Measurements from ENCODE around the gene TBC1D16.

The TBC1D16 gene

DNA sequence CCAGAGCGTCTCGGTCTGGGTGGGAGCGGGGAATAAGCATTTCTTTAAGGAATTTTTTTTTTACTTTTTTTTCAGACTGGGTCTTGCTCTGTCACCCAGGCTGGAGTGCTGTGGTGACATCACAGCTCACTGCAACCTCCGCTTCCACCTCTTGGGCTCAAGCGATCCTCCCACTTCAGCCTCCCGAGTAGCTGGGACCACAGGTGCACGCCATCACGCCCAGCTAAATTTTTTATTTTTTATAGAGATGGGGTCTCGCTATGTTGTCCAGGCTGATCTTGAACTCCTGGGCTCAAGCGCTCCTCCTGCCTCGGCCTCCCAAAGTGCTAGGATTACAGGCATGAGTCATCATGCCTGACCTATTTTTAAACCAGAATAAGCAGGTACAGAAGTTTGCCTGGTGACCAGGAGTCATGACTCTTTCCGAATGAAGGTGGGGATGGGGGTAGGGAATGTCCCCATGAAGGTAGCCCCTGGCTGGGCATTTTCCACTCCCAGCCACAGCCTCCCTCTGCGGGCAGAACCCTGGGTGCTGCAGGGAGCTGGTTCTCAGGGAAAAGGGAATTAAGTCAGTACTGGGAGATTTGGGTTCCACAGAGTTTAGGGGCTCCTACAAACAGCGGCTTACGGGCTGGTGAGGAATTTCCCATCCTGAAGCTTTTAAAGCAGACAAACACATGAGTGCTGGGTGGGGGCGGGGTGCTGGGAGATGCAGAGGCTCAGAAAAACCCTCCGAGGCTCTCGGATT is 48.3 kb downstream of the TBC1D16 start:
- no peak for DNase-seq

- DNase-seq, result no peak
Observed at GRCh38 chr17:79986411-79987186, 49.1 kb downstream of the TBC1D16 start.

DNA sequence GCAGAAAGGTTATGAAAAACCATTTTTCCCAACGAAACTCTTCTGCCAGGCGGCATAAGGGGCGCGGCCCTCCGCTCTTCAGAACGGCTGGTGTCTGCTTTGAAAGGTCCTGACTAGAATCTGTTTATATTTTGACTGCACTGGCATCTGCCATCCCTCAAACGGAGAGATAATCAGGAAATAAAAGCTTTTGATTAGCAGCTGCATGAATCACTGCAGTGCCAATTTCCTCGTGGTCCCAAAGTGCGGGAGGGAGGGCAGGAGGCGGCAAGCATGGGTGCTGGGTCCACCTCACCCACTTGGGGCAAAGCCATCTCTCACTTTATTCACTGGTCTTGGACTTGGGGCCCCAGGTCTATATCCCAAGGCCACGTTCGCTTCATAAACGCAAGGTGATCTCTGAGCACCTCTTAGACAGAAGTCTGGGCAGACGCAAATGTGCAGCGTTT is 49.7 kb downstream of the TBC1D16 start:
- no peak for DNase-seq

DNA sequence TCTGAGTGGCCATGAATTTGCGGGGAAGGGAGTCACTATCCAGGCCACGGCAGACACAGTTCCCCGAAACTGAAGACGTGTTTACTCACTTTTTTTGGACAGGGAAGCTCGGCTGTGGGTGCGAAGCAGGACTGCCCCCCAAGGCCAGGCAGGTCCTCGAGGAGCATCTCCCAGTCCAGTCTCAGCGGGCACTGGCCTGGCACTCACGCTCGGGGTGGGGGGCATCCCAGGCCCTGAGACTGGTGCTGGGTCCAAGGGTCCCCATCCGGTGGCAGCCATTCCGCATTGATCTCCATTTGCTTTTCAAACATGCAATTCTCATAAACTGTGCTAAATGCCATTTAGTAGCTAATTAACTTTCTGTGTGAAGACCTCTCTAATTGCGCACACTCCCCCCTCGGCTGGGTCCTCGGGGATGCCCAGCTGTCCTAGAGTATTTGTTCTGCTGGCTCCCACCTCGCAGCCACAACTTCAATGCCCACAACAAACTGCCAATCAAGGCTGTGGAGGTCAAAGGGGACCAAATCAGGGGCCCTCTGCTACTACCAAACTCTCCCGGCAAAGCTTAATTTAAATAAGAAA is 50.2 kb downstream of the TBC1D16 start:
- DNase-seq, result no peak

DNA sequence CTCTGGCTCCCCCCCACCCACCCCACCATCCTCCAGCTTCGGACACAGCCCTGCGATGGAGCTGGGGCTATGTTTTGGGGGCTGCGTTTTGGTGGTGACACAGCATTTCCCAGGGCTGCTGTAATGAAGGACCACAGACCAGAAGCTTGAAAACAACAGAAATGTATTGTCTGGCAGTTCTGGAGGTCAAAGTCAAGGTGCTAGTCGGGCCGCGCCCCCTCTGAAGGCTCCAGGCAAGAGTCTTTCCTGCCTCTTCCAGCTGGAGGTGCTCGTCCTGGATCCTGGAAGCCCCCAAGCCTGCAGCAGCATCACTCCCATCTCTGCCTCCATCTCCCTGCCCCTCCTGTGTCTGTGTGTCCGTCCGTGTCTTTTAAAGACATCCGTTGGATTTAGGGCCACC is 50.8 kb downstream of the TBC1D16 start:
- no peak for DNase-seq

GRCh38 chr17:79984045-79984840 is 51.4 kb downstream of the TBC1D16 start:
- no peak for DNase-seq

- DNase-seq, result no peak
Observed at GRCh38 chr17:79983456-79983855, 52.2 kb downstream of the TBC1D16 start.

- no peak for DNase-seq
Observed at GRCh38 chr17:79982986-79983385, 52.7 kb downstream of the TBC1D16 start.

GRCh38 chr17:79981661-79982101 is 54.0 kb downstream of the TBC1D16 start:
- no peak for DNase-seq

DNA sequence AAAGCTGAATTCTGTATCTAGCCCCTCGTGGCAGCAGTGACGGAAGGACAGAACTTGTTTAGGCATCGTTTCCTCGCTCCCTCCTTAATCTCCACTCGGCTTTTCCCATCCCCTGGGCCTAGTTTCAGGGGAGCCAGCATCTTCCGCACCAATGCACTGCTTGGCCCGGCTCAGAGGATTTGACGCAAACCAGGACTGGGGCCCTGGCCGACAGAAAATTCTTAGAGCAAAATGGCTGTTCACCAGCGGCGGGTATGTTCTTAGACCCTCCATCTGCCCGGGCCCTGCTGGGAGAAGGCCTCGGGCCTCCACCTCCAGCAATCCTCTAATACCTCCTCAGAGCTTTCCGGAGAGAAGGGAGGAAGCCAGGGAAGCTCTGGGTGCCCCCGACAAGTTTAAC is 54.6 kb downstream of the TBC1D16 start:
- DNase-seq, result no peak

DNA sequence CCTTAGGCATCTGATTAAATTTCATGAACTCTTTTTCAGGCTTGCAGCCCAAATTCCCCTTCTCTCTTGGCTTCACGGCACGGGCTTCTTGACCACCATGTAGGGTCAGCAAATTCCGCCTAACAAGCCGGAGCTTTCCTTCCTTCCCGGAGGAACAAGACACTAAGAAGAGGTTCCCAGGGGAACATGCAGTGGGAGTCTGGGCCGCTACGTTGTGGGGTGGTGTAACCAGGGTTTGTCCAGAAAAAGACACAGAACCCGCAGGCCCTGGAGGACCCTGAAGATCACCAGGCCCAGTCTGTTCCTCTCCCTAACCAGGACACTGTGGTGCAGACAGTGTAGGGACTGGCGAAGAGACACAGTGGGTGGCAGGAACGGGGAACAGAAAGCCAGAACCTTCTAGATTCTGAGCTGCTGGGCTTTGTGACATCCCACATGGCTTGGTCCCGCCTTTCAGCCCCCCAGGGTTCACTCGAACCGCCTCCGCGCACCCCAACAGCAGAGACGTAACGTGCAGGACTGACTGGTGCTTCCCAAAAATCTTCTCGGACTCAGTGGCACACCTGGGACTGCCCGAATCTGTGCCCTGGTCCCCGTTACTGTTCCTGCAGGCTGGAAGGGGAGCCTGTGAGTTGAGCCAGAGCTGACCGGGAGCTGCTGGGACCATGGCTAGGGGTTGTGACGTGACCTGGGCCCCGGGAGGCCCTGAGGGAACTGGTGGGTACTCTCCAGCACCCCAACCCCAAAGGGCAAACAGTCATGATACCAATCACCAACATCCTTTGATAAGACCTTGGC is 55.2 kb downstream of the TBC1D16 start:
- no peak for DNase-seq

DNA sequence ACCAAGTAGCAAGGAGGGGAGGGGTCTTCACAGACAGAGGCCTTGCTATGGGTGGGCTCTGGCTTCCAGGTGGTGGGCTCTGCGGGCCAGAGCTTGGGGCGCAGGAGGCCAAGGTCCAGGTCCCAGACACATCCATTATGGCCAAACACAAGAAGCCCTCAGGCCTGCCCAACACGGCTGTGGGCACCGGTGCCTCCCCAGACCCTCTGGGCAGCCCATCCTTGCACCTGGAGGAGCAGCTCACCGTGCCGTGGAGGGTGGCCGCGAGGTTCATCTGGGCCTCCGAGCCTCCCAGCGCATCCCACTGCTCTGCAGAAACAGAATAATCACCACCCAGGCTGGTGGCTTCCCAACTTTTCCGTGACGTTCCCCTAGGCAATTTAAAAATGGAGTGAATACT is 55.9 kb downstream of the TBC1D16 start:
- DNase-seq, result no peak

DNA sequence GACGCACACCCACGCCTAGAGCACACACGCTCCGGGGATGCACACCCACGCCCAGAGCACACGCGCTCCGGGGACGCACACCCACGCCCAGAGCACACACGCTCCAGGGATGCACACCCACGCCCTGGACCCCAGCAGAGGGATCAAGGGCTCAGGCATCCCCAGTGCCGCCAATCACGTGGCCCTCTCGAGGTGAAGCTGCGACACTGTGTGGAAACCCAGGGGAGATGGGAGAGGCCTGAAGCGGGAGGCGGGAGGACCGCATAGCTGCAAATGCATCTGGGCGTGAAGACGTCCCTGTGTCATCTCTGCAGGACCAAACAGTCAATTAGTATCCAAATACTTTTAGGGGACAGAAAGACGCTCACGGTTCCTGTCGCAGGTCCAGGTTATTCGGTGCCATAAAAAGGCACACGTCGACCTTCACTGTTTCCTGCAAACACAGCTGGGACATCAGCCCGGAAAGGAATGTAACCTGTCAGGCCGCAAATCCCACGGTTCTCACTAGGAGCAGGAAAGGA is 56.4 kb downstream of the TBC1D16 start:
- DNase-seq, result no peak

DNA sequence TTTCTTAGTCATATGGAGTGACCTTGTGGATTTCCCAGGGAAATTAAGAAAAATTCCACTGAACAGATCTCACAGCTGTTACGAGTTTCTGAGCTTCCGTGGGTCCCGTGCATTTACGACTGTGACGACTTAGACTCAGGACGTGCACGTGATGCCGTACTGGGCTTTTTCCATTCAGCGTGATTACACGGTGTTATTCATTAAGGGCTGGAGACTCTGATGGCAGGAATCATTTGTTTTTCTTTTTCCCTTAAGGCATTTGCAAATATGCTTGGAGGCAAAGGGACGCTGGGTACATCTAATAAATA is 57.2 kb downstream of the TBC1D16 start:
- DNase-seq, result no peak

DNA sequence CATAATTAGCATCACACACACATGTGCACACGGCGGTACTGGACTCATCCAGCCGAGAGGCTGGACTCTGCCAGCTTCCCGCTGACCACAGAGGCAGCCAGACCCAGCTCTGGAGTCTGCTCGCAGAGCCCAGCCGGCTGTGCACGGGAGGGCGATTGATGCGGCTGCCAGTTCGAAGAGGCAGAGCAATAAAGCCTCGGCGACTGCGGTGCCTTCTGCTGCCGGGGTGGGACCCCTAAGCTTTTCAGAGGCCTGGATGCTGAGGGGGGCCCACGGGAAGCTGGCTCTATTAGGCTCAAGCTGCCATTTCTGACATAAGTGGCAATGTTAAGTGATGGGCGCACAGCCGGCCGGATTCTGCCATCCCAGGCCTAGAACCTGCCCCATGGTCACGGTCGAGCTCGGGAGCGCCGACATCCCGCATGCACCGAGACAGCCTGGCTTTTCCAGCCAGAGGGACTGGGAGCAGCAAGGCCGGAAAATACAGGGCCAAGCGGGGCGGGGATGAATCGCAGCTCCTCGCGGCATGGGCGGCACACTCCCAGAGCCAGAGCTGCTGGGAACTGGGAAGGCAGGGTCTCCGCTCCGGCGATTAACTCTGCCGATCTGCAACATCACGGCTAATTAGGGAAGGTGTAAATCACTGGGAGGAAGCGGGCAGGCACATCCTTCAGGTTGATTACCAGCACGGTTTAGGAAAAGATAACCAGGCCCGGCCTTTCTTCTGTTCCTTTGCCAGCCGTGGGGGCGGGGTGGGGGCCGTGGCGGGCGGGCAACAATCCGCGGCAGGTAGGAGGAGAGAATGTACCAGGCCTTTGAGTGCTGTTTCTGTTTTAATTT is 57.7 kb downstream of the TBC1D16 start:
- no peak for DNase-seq

GRCh38 chr17:79977161-79977631 is 58.5 kb downstream of the TBC1D16 start:
- no peak for DNase-seq

GRCh38 chr17:79976451-79976850 is 59.2 kb downstream of the TBC1D16 start:
- no peak for DNase-seq

DNA sequence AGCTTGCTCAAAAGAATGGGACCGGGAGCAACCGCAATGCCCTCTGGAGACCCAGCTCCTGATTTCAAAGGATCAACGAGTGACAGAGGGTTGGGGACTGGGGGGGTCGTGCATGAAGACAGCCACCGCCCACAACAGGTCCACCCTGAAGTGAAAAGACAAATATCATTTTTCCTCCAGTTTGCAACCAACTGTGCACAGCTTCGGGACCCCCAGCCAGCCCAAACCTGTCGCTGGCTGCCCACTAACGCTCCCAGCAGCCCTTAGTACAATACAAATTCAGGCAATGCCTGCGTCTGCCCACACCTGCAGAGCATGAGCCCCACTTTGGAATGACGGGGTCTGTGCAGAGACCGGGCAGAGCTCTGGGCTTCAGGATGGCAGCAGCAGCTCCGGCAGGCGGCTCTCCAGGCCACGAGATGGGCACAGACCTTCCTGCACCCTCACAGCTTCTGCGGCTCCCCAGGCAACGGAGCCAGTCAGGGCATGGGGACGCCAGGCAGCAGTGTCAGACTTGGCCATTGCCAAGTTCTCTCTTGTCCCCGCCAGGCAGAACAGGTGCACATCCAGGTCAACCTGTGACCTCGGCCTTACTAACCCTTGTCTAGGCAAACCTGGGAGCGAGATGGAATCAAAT is 60.1 kb downstream of the TBC1D16 start:
- no peak for DNase-seq

- DNase-seq, result no peak
Observed at GRCh38 chr17:79974566-79975497, 60.8 kb downstream of the TBC1D16 start.

Measured in DMS 273 treated with DMSO at 0.1 percent for 48 hours (cell line).